ENCODE data around the gene SEPTIN10.
"Not testable (repeated sequence)": the region's sequence is repeated elsewhere in the genome, so short reads cannot be mapped to it uniquely, and the experiment has no call there.

SEPTIN10 gene

GRCh38 chr2:109582928-109583895 lies 30.6 kb downstream of the SEPTIN10 start:
- in situ Hi-C loops (cut with HindIII; ENCODE audit: low pct_unique_long_range_greater_than_20kb, low sequenced_read_pairs), result no loop called here
- no peak for TF ChIP-seq JUND (IDR thresholded peaks at IDR 0.05; ENCODE audit: low read depth)
- DNase-seq (ENCODE audit: low read depth in 1 of 2, low spot score in 1 of 2), result no peak

GRCh38 chr2:109577630-109578029 lies 36.1 kb downstream of the SEPTIN10 start:
- in situ Hi-C loops (cut with HindIII; ENCODE audit: low pct_unique_long_range_greater_than_20kb, low sequenced_read_pairs); DNase-seq (ENCODE audit: low read depth in 1 of 2, low spot score in 1 of 2): not testable (repeated sequence)

- in situ Hi-C loops (cut with HindIII; ENCODE audit: low pct_unique_long_range_greater_than_20kb, low sequenced_read_pairs), result no loop called here
- DNase-seq (ENCODE audit: low read depth in 1 of 2, low spot score in 1 of 2), result no peak
- TF ChIP-seq JUND (IDR thresholded peaks at IDR 0.05; ENCODE audit: low read depth), result no peak
Measured at GRCh38 chr2:109575373-109575772, 38.4 kb downstream of the SEPTIN10 start.

GRCh38 chr2:109563980-109564550 lies 49.7 kb downstream of the SEPTIN10 start:
- TF ChIP-seq JUND (IDR thresholded peaks at IDR 0.05; ENCODE audit: low read depth), result no peak
- in situ Hi-C loops (cut with HindIII; ENCODE audit: low pct_unique_long_range_greater_than_20kb, low sequenced_read_pairs), result no loop called here
- DNase-seq (ENCODE audit: low read depth in 1 of 2, low spot score in 1 of 2), result no peak

GRCh38 chr2:109563288-109563687 lies 50.5 kb downstream of the SEPTIN10 start:
- DNase-seq (ENCODE audit: low read depth in 1 of 2, low spot score in 1 of 2), result no peak
- TF ChIP-seq JUND (IDR thresholded peaks at IDR 0.05; ENCODE audit: low read depth), result no peak
- in situ Hi-C loops (cut with HindIII; ENCODE audit: low pct_unique_long_range_greater_than_20kb, low sequenced_read_pairs), result no loop called here

GRCh38 chr2:109562421-109562820 lies 51.3 kb downstream of the SEPTIN10 start:
- in situ Hi-C loops (cut with HindIII; ENCODE audit: low pct_unique_long_range_greater_than_20kb, low sequenced_read_pairs), result no loop called here
- no peak for DNase-seq (ENCODE audit: low read depth in 1 of 2, low spot score in 1 of 2)
- TF ChIP-seq JUND (IDR thresholded peaks at IDR 0.05; ENCODE audit: low read depth), result no peak

- TF ChIP-seq JUND (IDR thresholded peaks at IDR 0.05; ENCODE audit: low read depth), result no peak
- no peak for DNase-seq (ENCODE audit: low read depth in 1 of 2, low spot score in 1 of 2)
- in situ Hi-C loops (cut with HindIII; ENCODE audit: low pct_unique_long_range_greater_than_20kb, low sequenced_read_pairs), result no loop called here
Measured at GRCh38 chr2:109560265-109560664, 53.5 kb downstream of the SEPTIN10 start.

- no peak for TF ChIP-seq JUND (IDR thresholded peaks at IDR 0.05; ENCODE audit: low read depth)
- in situ Hi-C loops (cut with HindIII; ENCODE audit: low pct_unique_long_range_greater_than_20kb, low sequenced_read_pairs), result no loop called here
- DNase-seq (ENCODE audit: low read depth in 1 of 2, low spot score in 1 of 2), result peak in 1 of 2 experiments; percentile 54
Measured at GRCh38 chr2:109558076-109558882, 55.5 kb downstream of the SEPTIN10 start.

GRCh38 chr2:109557309-109557708 lies 56.5 kb downstream of the SEPTIN10 start:
- no peak for TF ChIP-seq JUND (IDR thresholded peaks at IDR 0.05; ENCODE audit: low read depth)
- DNase-seq (ENCODE audit: low read depth in 1 of 2, low spot score in 1 of 2), result no peak
- in situ Hi-C loops (cut with HindIII; ENCODE audit: low pct_unique_long_range_greater_than_20kb, low sequenced_read_pairs), result no loop called here

- no peak for DNase-seq (ENCODE audit: low read depth in 1 of 2, low spot score in 1 of 2)
- TF ChIP-seq JUND (IDR thresholded peaks at IDR 0.05; ENCODE audit: low read depth), result no peak
- in situ Hi-C loops (cut with HindIII; ENCODE audit: low pct_unique_long_range_greater_than_20kb, low sequenced_read_pairs), result no loop called here
Measured at GRCh38 chr2:109555346-109555900, 58.3 kb downstream of the SEPTIN10 start.

- no peak for DNase-seq (ENCODE audit: low read depth in 1 of 2, low spot score in 1 of 2)
- TF ChIP-seq JUND (IDR thresholded peaks at IDR 0.05; ENCODE audit: low read depth), result no peak
- in situ Hi-C loops (cut with HindIII; ENCODE audit: low pct_unique_long_range_greater_than_20kb, low sequenced_read_pairs), result no loop called here
Measured at GRCh38 chr2:109554758-109555157, 59.0 kb downstream of the SEPTIN10 start.

GRCh38 chr2:109549016-109549590 lies 64.7 kb downstream of the SEPTIN10 start:
- no peak for TF ChIP-seq JUND (IDR thresholded peaks at IDR 0.05; ENCODE audit: low read depth)
- in situ Hi-C loops (cut with HindIII; ENCODE audit: low pct_unique_long_range_greater_than_20kb, low sequenced_read_pairs), result no loop called here
- no peak for DNase-seq (ENCODE audit: low read depth in 1 of 2, low spot score in 1 of 2)

Measured in T47D (cell line).